Nephron progenitor cell (in vitro differentiated cells): Measurements from ENCODE around the gene ASTN2.

Experiments used
- DNase-seq: peaks from one replicate; pipeline ENCODE4 v3.0.0; 2021
- H3K27ac Mint-ChIP-seq: 2 replicates; pipeline ENCODE4 v1.8.0; 2021; ENCODE audit warnings: mild to moderate bottlenecking, moderate library complexity, mixed read lengths
- H3K27me3 Mint-ChIP-seq: 2 replicates; pipeline ENCODE4 v1.8.0; 2021; ENCODE audit warnings: mild to moderate bottlenecking, low read depth, mixed read lengths; ENCODE audit not compliant: poor library complexity
- H3K36me3 Mint-ChIP-seq: 2 replicates; pipeline ENCODE4 v1.8.0; 2021; ENCODE audit warnings: low read depth, mixed read lengths
- H3K4me1 Mint-ChIP-seq: 2 replicates; pipeline ENCODE4 v1.8.0; 2021; ENCODE audit warnings: mixed read lengths
- H3K4me3 Mint-ChIP-seq: 2 replicates; pipeline ENCODE4 v1.8.0; 2021; ENCODE audit warnings: mild to moderate bottlenecking, moderate library complexity, mixed read lengths
- H3K9me3 Mint-ChIP-seq: 2 replicates; pipeline ENCODE4 v1.8.0; 2021; ENCODE audit warnings: mild to moderate bottlenecking, moderate library complexity, mixed read lengths
- TF ChIP-seq, protein P1 (sequence below): fragments of 200-600 bp; sonication (generic); IDR thresholded peaks from 2 replicates; pipeline ENCODE4 v1.5.0; 2021; ENCODE audit warnings: antibody characterized with exemption

ASTN2 gene

DNA sequence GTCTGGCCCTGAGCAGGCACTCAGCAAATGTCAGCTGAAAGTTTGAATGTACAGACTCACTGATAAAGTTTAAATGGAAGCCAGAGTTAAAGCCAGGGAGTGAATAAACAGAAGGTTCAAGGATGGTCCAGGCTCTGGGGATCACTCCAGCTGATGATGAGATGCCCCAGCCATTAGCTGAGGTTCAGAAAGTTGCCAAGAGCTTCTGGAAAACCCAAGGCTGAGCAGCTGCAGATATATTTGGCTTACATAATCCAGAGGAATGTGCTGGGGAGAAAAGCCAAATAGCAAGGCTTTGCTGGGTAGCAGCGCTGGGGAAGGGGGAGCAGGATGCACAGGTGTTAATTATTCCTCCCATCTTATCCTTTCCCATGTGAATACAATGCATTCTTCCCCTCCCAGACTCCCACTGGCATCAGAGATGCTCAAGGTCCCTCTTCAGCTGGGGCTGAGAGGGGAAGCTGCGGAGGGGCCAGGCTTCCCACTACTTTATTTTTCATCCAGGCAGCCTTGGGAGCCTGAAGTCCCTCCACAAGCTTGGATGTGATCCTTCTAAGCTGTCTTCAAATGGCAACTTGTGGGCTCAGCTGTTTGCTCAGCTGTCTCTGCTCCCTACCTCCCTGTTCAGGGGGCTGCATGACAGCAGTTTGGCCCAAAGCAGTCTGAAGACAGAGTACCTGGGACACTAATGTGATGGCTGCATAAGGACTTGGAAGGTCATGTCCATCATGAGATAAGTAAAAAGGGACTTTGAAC, 386.6 kb downstream of the ASTN2 start:
- Mint-ChIP-seq H3K27ac (no peak overlapping the region), H3K36me3 (no peaks in the 10 kb centered on the region), H3K27me3 (peaks cover 20% of the 10 kb centered on the region), H3K9me3 (no peaks in the 10 kb centered on the region), H3K4me1 (no peaks in the 10 kb centered on the region), H3K4me3 (no peak overlapping the region)
- DNase-seq, result no peak
- TF ChIP-seq, protein P1, sequence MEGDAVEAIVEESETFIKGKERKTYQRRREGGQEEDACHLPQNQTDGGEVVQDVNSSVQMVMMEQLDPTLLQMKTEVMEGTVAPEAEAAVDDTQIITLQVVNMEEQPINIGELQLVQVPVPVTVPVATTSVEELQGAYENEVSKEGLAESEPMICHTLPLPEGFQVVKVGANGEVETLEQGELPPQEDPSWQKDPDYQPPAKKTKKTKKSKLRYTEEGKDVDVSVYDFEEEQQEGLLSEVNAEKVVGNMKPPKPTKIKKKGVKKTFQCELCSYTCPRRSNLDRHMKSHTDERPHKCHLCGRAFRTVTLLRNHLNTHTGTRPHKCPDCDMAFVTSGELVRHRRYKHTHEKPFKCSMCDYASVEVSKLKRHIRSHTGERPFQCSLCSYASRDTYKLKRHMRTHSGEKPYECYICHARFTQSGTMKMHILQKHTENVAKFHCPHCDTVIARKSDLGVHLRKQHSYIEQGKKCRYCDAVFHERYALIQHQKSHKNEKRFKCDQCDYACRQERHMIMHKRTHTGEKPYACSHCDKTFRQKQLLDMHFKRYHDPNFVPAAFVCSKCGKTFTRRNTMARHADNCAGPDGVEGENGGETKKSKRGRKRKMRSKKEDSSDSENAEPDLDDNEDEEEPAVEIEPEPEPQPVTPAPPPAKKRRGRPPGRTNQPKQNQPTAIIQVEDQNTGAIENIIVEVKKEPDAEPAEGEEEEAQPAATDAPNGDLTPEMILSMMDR, result no peak

DNA sequence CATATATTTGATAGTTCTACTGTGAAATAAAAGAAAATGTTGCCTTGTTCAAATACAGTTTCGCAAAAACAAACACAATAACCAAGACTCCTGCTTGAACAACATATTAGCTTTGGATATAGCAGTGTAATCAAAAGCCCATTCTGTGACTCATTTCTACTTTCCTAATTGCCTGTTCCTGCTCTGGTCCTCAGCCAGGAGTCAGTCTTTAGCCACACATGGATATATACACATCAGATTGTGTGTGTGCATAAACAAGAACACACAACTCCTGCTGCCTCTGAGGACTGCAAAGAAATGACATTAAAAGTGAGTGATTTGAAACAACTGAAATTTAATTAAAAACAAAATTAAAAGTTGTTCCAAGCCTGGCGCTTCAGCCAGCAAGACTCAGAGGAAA, 393.0 kb downstream of the ASTN2 start:
- no peak for DNase-seq
- no peak overlapping the region for H3K27ac Mint-ChIP-seq
- no peaks in the 10 kb centered on the region for H3K9me3 Mint-ChIP-seq
- no peak overlapping the region for H3K4me3 Mint-ChIP-seq
- TF ChIP-seq, protein P1, result no peak
- H3K27me3 Mint-ChIP-seq, result peaks cover 2% of the 10 kb centered on the region
- no peaks in the 10 kb centered on the region for H3K4me1 Mint-ChIP-seq
- no peaks in the 10 kb centered on the region for H3K36me3 Mint-ChIP-seq

DNA sequence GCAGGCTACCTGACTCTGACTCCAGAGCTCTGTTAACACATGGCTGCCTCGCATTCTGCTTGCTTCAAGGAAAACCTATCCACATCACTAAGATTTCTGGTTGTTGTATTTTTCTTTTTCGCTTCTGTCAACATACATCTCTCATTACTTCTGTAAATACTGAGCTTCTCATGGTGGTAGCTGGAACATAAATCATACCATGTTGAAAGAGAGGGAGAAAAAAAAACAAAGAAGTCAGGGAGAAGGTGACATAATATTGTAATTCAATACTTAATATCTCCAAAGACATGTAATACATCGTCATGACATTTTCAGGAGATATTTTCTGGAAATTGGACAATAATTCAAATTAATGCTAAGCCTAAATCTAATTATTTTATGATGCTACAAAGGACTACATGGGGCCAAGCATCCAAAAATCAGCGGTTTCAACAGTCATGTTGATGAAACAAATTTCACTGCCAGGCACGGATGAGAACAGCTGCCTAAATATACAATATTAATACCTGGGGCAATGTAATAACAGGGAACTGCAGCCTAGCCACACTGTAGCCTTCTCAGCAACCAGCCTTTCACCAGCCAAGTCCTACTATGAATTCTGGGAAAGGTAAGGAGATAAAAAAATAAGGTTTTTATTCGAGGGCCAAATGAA, 395.8 kb downstream of the ASTN2 start:
- TF ChIP-seq, protein P1, result no peak
- Mint-ChIP-seq H3K9me3 (no peaks in the 10 kb centered on the region), H3K36me3 (no peaks in the 10 kb centered on the region), H3K27ac (no peak overlapping the region), H3K27me3 (peaks cover 2% of the 10 kb centered on the region), H3K4me3 (no peak overlapping the region), H3K4me1 (no peaks in the 10 kb centered on the region)
- DNase-seq, result no peak

DNA sequence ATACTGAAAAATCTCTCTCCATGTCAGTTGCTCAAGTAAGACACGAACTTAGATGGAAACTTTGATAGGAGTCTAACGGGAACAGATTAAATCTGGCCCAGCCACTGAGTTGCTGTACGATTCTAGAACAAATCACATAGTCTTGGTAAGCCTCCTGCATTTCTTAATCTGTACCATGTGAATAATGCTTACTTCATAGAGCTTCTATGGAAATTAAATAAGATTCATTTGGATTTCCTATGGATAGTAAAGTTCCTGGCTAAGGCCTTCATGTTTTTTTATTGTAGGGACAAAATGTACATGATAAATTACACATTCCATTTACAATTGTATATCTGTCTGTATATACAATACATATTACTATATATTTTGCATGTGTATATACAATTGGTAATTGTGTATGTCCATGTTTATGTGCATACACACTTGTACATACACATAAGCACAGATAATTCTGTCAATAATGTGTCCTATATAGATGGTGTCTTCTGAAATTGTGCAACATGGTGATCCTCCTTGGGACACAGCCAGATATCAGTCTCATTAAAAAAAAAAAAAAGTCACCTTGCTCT, 397.4 kb downstream of the ASTN2 start:
- Mint-ChIP-seq H3K27me3 (no peaks in the 10 kb centered on the region), H3K4me3 (no peak overlapping the region), H3K9me3 (no peaks in the 10 kb centered on the region), H3K27ac (no peak overlapping the region), H3K4me1 (no peaks in the 10 kb centered on the region), H3K36me3 (no peaks in the 10 kb centered on the region)
- TF ChIP-seq, protein P1, result no peak
- DNase-seq, result no peak

DNA sequence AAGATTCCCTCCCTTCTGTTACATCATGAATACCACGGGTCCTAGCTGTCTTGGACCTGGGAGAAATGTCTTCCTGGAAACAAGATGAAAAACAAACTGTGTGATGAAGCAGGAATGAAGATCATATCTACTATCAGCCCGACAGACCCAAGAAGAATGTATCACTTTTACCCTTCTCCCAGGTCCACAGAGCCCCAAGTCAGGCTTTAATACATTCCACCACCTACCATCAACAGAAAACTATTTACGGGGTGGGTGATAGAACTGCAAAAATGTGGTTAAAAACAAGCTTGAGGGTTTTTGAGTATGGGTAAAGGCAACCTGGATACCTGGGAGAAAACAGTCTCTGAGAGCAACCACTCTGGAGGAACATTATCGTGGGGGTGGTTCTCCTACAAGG, 400.8 kb downstream of the ASTN2 start:
- no peak overlapping the region for H3K27ac Mint-ChIP-seq
- H3K27me3 Mint-ChIP-seq, result peaks cover 5% of the 10 kb centered on the region
- H3K9me3 Mint-ChIP-seq, result no peaks in the 10 kb centered on the region
- no peaks in the 10 kb centered on the region for H3K4me1 Mint-ChIP-seq
- TF ChIP-seq, protein P1, result no peak
- H3K36me3 Mint-ChIP-seq, result no peaks in the 10 kb centered on the region
- H3K4me3 Mint-ChIP-seq, result no peak overlapping the region
- DNase-seq, result no peak
